ENCODE results near the gene PTPRB. TPM values are rescaled to one million over a fixed set of nuclear protein-coding genes. Genes with fewer than 3 reads are reported as not detected.
A peak's percentile ranks its signal among the peaks of the same experiment; 100 is the strongest.

PTPRB gene
- polyA plus RNA-seq, 3 donors = not detected

DNA sequence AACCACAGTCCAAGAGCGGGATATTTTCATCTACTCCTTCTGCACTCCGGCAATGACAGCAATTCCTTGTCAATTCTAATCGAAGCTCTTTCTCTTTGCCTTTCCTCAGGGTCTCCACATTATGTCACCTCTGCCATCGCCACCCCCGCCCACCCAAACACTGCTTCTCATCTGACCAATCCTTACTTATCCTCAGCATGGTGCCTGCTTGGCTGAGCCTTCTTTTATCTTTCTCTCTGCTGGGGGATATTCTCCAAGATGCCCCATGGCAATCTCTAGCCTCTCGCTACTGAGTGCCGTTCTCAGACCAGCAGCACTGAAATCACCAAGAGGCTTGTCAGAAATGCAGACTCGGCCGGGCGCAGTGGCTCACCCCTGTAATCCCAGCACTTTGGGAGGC lies 100.6 kb downstream of the PTPRB start:
- Mint-ChIP-seq H3K9me3 (peaks cover 3 to 6% (median 4%) of the 10 kb centered on the region in 7 donors), H3K36me3 (no peaks in the 10 kb centered on the region), H3K4me3 (no peak overlapping the region), H3K27ac (peak overlapping the region in 2 of 7 donors; percentile 36 to 55), H3K4me1 (no peaks in the 10 kb centered on the region), H3K27me3 (ENCODE audit: low read depth in 3 of 3) (peaks cover 0 to 2% (median 1%) of the 10 kb centered on the region in 3 donors)
- H3K36me3 ChIP-seq (replicated peaks in 1 of 2; ENCODE audit: control insufficient read depth in 1 of 2, insufficient read depth in 2 of 2, low read length in 2 of 2) = no peaks in the 10 kb centered on the region
- no peak overlapping the region for H2AFZ ChIP-seq (ENCODE audit: insufficient read depth, low read depth, low read length, poor library complexity, severe bottlenecking)
- H3K4me3 ChIP-seq (replicated peaks in 1 of 3; ENCODE audit: low read depth in 2 of 3, low read length in 3 of 3) = no peak overlapping the region
- TF ChIP-seq, protein P1, sequence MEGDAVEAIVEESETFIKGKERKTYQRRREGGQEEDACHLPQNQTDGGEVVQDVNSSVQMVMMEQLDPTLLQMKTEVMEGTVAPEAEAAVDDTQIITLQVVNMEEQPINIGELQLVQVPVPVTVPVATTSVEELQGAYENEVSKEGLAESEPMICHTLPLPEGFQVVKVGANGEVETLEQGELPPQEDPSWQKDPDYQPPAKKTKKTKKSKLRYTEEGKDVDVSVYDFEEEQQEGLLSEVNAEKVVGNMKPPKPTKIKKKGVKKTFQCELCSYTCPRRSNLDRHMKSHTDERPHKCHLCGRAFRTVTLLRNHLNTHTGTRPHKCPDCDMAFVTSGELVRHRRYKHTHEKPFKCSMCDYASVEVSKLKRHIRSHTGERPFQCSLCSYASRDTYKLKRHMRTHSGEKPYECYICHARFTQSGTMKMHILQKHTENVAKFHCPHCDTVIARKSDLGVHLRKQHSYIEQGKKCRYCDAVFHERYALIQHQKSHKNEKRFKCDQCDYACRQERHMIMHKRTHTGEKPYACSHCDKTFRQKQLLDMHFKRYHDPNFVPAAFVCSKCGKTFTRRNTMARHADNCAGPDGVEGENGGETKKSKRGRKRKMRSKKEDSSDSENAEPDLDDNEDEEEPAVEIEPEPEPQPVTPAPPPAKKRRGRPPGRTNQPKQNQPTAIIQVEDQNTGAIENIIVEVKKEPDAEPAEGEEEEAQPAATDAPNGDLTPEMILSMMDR (IDR thresholded peaks at IDR 0.05) = no peak
- no peaks in the 10 kb centered on the region for H3K9me3 ChIP-seq (replicated peaks in 1 of 2; ENCODE audit: control insufficient read depth in 1 of 2, insufficient read depth in 1 of 2, low read length in 2 of 2)
- no peak overlapping the region for H3K9ac ChIP-seq (ENCODE audit: insufficient read depth, low read length, poor library complexity, severe bottlenecking)
- DNase-seq = no peak
- H4K20me1 ChIP-seq (ENCODE audit: insufficient read depth, low read length) = no peaks in the 10 kb centered on the region
- no peaks in the 10 kb centered on the region for H3K27me3 ChIP-seq (ENCODE audit: control insufficient read depth in 2 of 2, insufficient read depth in 2 of 2, low read length in 2 of 2)
- intact Hi-C loops (cut with micrococcal nuclease) = no loop called here
- no peak overlapping the region for H3K27ac ChIP-seq (ENCODE audit: low read depth in 1 of 2, low read length in 2 of 2)
- no peaks in the 10 kb centered on the region for H3K79me2 ChIP-seq (ENCODE audit: insufficient read depth, low read length)
- 92% methylated on average over 10 of the region's 10 CpGs for WGBS (ENCODE audit: insufficient coverage)
- no peaks in the 10 kb centered on the region for H3K4me1 ChIP-seq (ENCODE audit: control insufficient read depth in 1 of 2, insufficient read depth in 2 of 2, low read length in 2 of 2)
- H3K4me2 ChIP-seq (replicated peaks; ENCODE audit: extremely low read depth, low read length, poor library complexity, severe bottlenecking) = no peak overlapping the region

DNA sequence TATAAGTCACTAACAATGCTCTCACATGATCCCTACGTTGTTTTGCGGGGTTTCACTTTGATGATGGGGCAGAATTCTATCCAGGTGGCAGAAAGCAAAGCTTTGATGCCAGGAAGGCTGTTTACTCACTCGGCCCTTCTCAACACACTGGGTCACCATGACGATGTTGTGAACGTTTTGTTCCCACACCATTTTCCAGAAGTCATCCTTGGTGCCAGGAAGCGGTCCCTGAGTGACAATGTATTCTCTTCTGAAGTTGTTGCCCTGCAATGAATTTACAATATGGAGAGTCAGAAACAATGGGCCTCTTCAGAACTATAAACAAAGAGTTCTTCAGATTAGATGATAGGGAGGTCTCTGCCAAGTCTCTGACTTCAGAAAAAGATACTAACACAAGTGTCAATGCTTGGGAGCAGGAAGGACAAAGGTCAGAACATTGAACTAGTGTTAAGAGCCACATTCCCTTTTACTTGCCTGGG lies 101.3 kb downstream of the PTPRB start:
- Mint-ChIP-seq H3K27me3 (ENCODE audit: low read depth in 3 of 3) (peaks cover 1 to 2% (median 1%) of the 10 kb centered on the region in 3 donors), H3K9me3 (peaks cover 3 to 6% (median 4%) of the 10 kb centered on the region in 7 donors), H3K4me3 (no peak overlapping the region), H3K4me1 (no peaks in the 10 kb centered on the region), H3K36me3 (no peaks in the 10 kb centered on the region), H3K27ac (no peak overlapping the region)
- Histone ChIP-seq H3K4me3 (replicated peaks in 1 of 3; ENCODE audit: low read depth in 2 of 3, low read length in 3 of 3) (no peak overlapping the region), H3K9ac (ENCODE audit: insufficient read depth, low read length, poor library complexity, severe bottlenecking) (no peak overlapping the region), H3K27ac (ENCODE audit: low read depth in 1 of 2, low read length in 2 of 2) (no peak overlapping the region), H3K9me3 (replicated peaks in 1 of 2; ENCODE audit: control insufficient read depth in 1 of 2, insufficient read depth in 1 of 2, low read length in 2 of 2) (no peaks in the 10 kb centered on the region), H2AFZ (ENCODE audit: insufficient read depth, low read depth, low read length, poor library complexity, severe bottlenecking) (no peak overlapping the region), H4K20me1 (ENCODE audit: insufficient read depth, low read length) (no peaks in the 10 kb centered on the region), H3K27me3 (ENCODE audit: control insufficient read depth in 2 of 2, insufficient read depth in 2 of 2, low read length in 2 of 2) (no peaks in the 10 kb centered on the region), H3K4me1 (ENCODE audit: control insufficient read depth in 1 of 2, insufficient read depth in 2 of 2, low read length in 2 of 2) (no peaks in the 10 kb centered on the region), H3K36me3 (replicated peaks in 1 of 2; ENCODE audit: control insufficient read depth in 1 of 2, insufficient read depth in 2 of 2, low read length in 2 of 2) (no peaks in the 10 kb centered on the region), H3K79me2 (ENCODE audit: insufficient read depth, low read length) (no peaks in the 10 kb centered on the region), H3K4me2 (replicated peaks; ENCODE audit: extremely low read depth, low read length, poor library complexity, severe bottlenecking) (no peak overlapping the region)
- no peak for DNase-seq
- TF ChIP-seq, protein P1 (IDR thresholded peaks at IDR 0.05) = no peak
- intact Hi-C loops (cut with micrococcal nuclease) = no loop called here
- WGBS (ENCODE audit: insufficient coverage) = 93% methylated on average over 3 of the region's 6 CpGs
